OCI-LY3 (cell line): ENCODE results near the gene AGBL4.
"Not testable (repeated sequence)": the region's sequence is repeated elsewhere in the genome, so short reads cannot be mapped to it uniquely, and the experiment has no call there.

Experiments
- EZH2phosphoT487 ChIP-seq: fragments of 200-600 bp; shearing (Covaris generic); IDR thresholded peaks from 2 replicates; pipeline ENCODE4 v1.6.1; 2018; ENCODE audit warnings: antibody characterized with exemption, mixed run types, low read depth
- TF ChIP-seq, protein P1 (sequence below): fragments of 200-600, 300-600 bp; sonication (generic); IDR thresholded peaks from 2 replicates; pipeline ENCODE4 v1.5.1; 2014; ENCODE audit warnings: antibody characterized with exemption, low read length, low read depth

DNA sequence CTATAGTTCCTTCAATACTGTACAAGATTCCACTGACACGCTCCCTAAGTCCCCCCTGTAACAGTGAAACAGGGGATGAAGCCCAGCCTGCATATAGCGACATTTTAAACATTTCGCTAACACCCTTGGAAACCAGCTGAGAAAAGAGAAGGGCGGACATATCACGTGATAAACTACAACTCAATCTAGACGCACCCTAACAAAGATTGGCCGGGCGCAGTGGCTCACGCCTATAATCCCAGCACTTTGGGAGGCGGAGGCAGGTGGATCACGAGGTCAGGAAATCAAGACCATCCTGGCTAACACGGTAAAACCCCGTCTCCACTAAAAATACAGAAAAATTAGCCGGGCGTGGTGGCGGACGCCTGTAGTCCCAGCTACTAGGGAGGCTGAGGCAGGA, 236.7 kb downstream of the AGBL4 start:
- TF ChIP-seq, protein P1, sequence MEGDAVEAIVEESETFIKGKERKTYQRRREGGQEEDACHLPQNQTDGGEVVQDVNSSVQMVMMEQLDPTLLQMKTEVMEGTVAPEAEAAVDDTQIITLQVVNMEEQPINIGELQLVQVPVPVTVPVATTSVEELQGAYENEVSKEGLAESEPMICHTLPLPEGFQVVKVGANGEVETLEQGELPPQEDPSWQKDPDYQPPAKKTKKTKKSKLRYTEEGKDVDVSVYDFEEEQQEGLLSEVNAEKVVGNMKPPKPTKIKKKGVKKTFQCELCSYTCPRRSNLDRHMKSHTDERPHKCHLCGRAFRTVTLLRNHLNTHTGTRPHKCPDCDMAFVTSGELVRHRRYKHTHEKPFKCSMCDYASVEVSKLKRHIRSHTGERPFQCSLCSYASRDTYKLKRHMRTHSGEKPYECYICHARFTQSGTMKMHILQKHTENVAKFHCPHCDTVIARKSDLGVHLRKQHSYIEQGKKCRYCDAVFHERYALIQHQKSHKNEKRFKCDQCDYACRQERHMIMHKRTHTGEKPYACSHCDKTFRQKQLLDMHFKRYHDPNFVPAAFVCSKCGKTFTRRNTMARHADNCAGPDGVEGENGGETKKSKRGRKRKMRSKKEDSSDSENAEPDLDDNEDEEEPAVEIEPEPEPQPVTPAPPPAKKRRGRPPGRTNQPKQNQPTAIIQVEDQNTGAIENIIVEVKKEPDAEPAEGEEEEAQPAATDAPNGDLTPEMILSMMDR = not testable (repeated sequence)
- not testable (repeated sequence) for TF ChIP-seq EZH2phosphoT487
